ENCODE measurements around the gene TBCE.
"Not testable (repeated sequence)": the region's sequence is repeated elsewhere in the genome, so short reads cannot be mapped to it uniquely, and the experiment has no call there.

TBCE gene

GRCh38 chr1:235357485-235358373 is 9.5 kb upstream of the TBCE start:
- DNase-seq (ENCODE audit: low read depth), result no peak

DNA sequence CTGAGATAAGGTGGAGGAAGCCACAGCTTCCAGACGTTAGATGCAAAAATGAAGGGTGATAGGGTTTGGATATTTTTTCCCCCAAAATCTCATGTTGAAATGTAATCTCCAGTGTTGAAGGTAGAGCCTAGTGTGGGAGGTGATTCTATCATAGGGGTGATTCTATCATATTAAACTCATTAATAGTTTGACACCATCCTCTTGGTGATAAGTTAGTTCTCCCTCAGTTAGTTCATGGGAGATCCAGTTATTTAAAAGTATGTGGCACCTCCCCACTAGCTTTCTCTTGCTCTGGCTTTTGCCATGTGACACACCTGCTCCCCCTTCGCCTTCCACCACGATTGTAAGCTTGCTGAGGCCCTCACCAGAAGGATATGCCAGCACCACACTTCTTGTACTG is 8.3 kb upstream of the TBCE start:
- no peak for DNase-seq (ENCODE audit: low read depth)

DNA sequence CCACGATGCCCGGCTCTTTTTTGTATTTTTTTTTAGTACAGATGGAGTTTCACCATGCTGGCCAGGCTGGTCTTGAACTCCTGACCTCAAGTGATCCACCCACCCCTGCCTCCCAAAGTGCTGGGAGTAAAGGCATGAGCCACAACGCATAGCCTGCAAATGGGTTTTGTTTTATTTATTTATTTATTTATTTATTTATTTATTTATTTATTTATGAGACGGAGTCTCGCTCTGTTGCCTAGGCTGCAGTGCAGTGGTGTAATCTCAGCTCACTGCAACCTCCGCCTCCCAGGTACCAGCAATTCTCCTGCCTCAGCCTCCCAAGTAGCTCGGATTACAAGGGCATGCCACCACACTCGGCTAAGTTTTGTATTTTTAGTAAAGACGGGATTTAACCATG is 3.0 kb upstream of the TBCE start:
- not testable (repeated sequence) for DNase-seq (ENCODE audit: low read depth)

DNA sequence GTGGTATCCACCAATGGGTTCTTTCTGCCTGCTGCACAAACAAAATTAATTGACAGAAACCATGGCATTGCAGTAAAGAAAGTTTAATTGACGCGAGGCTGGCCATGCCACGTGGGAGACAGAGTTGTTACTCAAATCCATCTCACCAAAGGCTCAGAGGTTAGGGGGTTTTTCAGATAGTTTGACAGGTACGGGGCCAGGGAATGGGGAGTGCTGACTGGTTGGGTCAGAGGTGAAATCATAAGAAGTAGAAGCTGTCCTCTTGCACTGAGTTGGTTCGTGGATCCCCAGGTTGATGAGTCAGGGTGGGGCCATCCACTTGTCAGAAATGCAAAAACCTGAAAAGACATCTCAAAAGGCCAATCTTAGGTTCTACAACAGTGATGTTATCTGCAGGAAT is 941 bp upstream of the TBCE start:
- no peak for DNase-seq (ENCODE audit: low read depth)

DNA sequence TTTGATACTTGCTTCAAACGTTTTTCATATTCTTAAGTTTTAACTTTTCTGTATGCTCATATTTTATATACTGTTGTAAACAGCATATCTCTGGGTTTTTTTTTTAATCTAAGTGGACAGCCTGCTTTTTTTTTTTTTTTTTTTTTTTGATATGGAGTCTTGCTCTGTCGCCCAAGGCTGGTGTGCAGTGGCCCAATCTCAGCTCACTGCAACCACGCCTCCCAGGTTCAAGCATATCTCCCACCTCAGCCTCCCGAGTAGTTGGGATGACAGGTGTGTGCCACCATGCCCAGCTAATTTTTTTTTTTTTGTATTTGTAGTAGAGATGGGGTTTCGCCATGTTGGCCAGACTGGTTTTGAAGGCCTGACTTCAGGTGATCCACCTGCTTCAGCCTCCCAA is 1.2 kb downstream of the TBCE start:
- DNase-seq (ENCODE audit: low read depth), result no peak

- no peak for DNase-seq (ENCODE audit: low read depth)
Measured at GRCh38 chr1:235369802-235370201, 2.6 kb downstream of the TBCE start.

GRCh38 chr1:235375919-235376605 is 8.8 kb downstream of the TBCE start:
- DNase-seq (ENCODE audit: low read depth), result no peak

DNA sequence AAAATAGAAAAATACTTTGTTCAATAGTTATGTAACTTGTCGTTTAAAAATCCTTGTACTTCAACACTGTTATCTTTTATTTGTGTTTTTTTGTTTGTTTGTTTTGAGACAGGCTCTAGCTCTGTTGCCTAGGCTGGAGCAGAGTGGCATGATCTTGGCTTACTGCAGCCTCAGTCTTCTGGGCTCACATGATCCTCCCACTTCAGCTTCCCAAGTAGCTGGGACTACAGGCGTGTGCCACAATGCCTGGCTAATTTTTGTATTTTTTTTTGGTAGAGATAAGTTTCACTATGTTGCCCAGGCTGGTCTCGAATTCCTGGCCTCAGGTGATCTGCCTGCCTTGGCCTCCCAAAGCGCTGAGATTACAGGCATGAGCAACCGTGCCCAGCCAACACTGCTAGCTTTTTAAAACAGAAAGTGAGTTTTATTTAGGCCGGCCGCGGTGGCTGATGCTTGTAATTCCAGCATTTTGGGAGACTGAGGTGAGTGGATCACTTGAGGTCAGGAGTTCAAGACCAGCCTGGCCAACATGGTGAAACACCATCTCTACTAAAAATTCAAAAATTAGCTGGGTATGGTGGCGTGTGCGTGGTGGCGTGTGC is 11.0 kb downstream of the TBCE start:
- not testable (repeated sequence) for DNase-seq (ENCODE audit: low read depth)

- DNase-seq (ENCODE audit: low read depth), result not testable (repeated sequence)
Measured at GRCh38 chr1:235381955-235382739, 14.9 kb downstream of the TBCE start.

GRCh38 chr1:235385633-235386032 is 18.4 kb downstream of the TBCE start:
- DNase-seq (ENCODE audit: low read depth), result not testable (repeated sequence)

DNA sequence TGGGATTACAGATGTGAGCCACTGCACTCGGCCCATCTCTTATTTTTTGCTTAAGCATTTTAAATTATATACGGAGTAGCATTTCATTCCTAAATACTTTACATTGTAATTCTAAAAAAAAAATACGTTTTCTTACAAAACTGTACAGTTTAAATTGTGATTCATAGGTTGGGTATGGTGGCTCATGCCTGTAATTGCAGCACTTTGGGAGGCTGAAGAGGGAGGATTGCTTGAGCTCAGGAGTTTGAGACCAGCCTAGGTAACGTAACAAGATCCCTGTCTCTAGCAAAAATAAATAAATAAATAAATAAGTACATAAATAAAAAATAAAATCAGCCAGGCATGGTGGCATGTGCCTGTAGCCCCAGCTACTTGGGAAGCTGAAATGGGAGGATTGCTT is 24.6 kb downstream of the TBCE start:
- DNase-seq (ENCODE audit: low read depth), result no peak

DNA sequence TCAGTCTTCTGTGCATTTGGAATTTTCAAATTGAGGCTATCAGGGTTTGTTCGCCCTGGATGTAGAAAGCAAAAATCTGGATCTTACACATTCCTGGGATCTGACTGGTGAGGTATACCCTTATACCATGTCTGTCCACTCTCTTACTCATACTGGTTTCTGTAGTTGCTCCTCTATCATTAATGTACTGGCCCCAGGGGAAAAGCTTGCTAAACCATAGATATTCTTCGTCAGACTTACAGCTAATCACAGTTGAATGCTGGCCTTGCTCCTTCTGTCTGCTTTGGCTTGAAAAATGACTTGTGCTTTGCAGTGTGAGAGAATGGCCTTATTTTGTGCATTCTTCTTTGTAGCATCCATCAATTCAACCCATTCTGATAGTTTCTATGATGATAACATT is 30.5 kb downstream of the TBCE start:
- DNase-seq (ENCODE audit: low read depth), result peak; percentile 88

- DNase-seq (ENCODE audit: low read depth), result no peak
Measured at GRCh38 chr1:235399661-235400060, 32.4 kb downstream of the TBCE start.

- DNase-seq (ENCODE audit: low read depth), result peak; percentile 6
Measured at GRCh38 chr1:235401251-235401650, 34.0 kb downstream of the TBCE start.

DNA sequence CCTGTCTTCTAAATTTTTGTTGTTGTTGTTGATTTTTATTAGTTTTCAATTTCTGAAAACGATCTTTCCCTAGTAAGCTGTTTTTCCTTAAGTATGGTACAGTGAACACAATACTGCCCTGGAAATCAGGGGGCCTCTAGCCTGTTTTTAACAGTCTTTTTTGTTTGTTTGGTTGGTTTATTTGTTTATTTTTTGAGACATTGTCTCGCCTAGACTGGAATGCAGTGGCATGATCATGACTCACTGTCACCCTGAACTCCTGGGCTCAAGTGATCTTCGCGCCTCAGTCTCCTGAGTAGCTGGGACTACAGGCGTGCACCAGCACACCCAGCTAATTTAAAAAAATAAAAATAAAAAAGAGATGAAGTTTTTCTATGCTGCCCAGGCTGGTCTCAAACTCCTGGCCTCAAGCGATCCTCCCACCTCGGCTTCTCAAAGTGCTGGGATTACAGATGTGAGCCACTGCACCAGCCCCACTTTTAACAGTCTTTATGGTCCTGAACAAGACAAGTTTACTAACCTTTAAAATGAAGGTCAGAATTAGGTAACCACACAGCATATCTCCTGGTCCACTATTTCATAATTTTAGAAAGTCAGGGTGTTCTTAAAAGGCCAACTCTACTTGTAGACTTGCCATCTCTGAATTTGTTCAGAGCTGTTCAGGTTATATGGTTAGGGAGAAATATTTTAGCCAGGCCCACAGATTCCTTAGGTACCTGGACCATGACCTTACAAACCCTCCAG is 35.4 kb downstream of the TBCE start:
- DNase-seq (ENCODE audit: low read depth), result no peak

DNA sequence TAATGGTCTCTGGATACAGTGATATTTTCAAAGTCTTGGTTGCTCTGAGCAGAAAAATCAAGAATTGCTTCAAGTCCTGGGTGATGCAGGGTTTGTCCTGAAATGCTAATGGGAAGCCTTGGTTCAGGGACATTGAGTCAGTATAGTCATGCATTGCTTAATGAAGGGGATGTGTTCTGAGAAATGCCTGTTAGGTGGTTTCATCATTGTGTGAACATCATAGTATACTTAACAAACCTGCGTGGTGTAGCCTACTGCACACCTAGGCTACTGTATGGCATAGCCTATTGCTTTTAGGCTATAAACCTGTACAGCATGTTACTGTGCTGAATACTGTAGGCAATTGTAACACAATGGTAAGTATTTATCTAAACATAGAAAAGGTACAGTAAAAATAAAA is 36.4 kb downstream of the TBCE start:
- DNase-seq (ENCODE audit: low read depth), result no peak

DNA sequence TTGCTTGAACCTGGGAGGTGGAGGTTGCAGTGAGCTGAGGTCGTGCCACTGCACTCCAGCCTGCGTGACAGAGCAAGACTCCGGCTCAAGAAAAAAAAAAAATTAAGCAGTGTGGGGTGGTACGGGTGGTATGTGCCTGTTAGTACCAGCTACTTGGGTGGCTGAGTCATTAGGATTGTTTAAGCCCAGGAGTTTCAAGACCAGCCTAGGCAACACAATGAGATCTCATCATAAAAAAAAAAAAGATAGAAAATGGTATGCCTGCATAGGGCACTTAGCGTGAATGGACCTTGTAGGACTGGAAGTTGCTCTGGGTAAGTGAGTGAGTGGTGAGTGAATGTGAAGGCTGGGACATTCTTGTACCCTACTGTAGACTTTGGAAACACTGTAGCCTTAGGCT is 37.0 kb downstream of the TBCE start:
- no peak for DNase-seq (ENCODE audit: low read depth)

GRCh38 chr1:235407419-235407818 is 40.2 kb downstream of the TBCE start:
- DNase-seq (ENCODE audit: low read depth), result no peak

DNA sequence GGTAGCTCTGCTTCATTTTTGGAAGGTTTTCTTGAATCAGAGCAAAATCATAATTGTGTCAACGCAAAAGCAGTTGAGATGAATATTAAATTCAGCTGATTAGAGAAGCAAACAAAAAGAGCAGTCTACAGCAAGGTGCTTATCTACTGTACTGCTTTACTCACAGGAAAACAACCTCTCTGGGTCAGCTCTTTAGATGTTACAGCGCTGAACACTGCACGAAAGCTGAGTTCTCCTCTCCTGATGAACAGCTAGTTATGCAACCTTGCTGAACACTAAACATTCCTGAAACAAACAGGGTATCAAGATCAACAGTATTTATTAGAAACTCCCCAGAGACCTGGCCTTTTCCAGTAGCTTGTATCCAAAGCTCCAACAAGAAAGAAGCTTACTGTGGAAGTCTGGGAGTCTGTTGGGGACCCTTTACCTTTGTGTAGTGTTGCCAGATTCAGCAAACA is 41.3 kb downstream of the TBCE start:
- DNase-seq (ENCODE audit: low read depth), result no peak

- DNase-seq (ENCODE audit: low read depth), result no peak
Measured at GRCh38 chr1:235409042-235409820, 42.0 kb downstream of the TBCE start.

GRCh38 chr1:235410467-235410866 is 43.2 kb downstream of the TBCE start:
- DNase-seq (ENCODE audit: low read depth), result no peak
